Jurkat, Clone E6-1 (cell line): ENCODE data around the gene KCNG3.

Experiments used
- DNase-seq: peaks from one replicate; pipeline ENCODE4 v3.0.0-alpha.2; 2011; ENCODE audit warnings: low read depth, low spot score
- H3K4me3 ChIP-seq: 2 replicates; pipeline ENCODE4 v1.5.1; 2011; ENCODE audit warnings: mild to moderate bottlenecking, low read length, control low read depth, moderate library complexity

The KCNG3 gene

DNA sequence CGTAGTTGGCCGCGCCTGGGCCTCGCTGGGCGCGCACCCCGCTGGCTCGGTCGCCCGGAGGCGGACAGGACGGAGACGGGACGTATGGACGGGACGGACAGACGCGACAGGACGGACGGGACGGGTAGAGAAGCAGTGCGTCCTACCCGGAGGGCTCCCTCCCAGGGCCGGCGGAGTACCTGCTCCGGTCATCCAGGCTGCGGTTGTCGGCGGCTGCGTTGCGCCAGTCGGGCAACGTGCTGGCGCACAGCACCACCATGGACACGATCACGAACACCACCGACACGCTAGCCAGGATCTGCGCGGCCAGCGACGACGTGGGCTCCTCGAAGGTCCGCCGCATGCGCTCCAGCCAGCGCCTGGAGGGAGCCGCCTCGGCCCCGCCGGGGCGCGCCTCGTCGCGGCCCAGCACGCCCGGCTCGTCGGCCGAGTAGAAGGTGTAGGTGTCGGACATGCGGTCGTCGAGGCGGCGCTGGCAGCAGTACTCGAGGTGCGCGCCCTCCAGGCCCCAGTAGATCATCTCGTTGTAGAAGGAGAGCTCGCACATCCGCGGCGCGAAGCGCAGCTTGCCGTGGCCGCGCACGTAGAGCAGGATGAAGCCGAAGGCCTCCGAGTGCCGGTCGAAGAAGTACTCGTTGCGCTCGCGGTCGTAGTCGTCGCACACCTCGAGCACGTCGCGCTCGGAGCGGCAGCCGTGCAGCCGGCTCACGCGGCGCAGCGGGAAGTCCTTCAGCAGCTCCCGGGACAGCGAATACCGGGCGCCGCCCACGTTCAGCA is 903 bp downstream of the KCNG3 start:
- DNase-seq = no peak
- no peak overlapping the region for H3K4me3 ChIP-seq

DNA sequence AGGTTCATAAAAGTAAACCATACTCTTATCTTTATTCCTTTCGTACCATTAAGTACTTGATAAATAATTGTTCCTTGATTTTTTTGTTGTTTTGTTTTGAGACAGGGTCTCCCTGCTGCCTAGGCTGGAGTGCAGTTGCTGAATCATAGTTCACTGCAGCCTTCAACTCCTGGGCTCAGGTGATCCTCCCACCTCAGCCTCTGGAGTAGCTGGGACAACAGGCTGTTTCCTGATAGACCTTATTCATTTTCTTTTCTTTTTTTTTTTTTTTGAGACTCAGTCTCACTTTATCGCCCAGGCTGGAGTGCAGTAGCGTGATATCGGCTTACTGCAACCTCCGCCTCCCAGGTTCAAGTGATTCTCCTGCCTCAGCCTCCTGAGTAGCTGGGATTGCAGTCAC is 5.5 kb downstream of the KCNG3 start:
- no peak overlapping the region for H3K4me3 ChIP-seq
- DNase-seq = no peak

DNA sequence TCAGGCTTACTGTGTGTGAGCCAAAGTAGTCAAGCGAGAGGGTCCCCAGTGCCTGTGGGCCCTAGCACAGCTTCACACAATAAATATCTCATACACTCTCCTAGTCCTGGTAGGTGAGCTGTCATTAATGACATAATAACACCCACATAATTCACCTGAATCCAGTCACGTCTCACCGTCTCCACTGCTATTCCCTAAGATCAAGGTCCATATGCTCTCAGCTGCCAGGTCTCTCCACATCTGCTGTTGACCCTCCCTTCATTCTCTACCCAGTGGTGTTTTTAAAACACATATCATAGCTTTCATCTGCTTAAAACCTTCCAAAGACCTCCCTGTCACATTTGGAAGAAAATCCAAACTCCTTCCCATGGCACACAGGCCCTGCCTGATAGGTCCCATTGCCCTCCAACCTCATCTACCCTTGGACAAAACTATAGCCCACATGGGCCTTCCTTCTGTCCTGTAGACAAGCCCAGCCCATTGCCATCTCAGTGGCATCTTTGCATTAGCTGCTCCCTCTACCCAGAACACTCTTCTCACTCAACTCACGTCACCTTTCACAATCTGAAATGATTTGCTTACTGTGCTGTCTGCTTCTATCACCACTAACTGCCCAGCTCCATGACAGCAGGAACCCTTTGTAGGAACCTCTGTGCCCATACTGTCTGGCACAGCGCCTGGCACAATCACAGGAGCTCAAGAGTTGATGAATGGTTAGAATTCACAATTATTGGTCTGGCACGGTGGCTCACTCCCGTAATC is 7.5 kb downstream of the KCNG3 start:
- H3K4me3 ChIP-seq = no peak overlapping the region
- DNase-seq = no peak

- no peak overlapping the region for H3K4me3 ChIP-seq
- no peak for DNase-seq
Measured at GRCh38 chr2:42480402-42480801, 13.4 kb downstream of the KCNG3 start.

DNA sequence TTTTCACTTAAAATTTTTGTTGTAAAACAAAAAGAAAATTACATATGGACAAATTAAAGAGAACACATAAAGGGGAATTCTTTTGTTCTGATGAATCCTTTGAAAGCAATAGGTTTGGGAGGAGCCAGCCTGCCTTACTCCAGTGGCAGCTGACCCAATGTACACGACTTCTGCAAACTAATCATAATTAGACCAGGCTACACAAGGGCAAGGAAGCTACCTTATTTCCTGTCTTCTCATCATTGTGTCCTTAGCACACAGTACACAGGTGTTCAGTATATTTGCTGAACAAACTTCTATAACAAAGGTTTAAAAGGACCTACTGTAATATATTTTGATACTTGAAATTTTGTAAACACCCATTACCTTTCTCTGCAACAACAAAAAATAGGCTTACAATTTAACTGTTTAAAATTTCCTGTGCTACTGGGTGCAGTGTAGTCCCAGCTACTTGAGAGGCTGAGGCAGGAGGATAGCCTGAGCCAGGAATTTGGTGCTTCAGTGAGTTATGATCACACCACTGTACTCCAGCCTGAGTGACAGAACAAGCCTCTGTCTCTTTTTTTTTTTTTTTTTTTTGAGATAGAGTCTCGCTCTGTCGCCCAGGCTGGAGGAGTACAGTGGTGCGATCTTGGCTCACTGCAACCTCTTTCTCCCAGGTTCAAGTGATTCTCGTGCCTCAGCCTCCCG is 18.9 kb downstream of the KCNG3 start:
- no peak overlapping the region for H3K4me3 ChIP-seq
- DNase-seq = no peak

GRCh38 chr2:42470706-42471105 is 23.1 kb downstream of the KCNG3 start:
- no peak for DNase-seq
- no peak overlapping the region for H3K4me3 ChIP-seq

GRCh38 chr2:42464631-42465030 is 29.2 kb downstream of the KCNG3 start:
- no peak overlapping the region for H3K4me3 ChIP-seq
- DNase-seq = no peak

GRCh38 chr2:42463570-42463969 is 30.2 kb downstream of the KCNG3 start:
- no peak for DNase-seq
- no peak overlapping the region for H3K4me3 ChIP-seq

GRCh38 chr2:42459296-42459695 is 34.5 kb downstream of the KCNG3 start:
- DNase-seq = no peak
- H3K4me3 ChIP-seq = no peak overlapping the region

DNA sequence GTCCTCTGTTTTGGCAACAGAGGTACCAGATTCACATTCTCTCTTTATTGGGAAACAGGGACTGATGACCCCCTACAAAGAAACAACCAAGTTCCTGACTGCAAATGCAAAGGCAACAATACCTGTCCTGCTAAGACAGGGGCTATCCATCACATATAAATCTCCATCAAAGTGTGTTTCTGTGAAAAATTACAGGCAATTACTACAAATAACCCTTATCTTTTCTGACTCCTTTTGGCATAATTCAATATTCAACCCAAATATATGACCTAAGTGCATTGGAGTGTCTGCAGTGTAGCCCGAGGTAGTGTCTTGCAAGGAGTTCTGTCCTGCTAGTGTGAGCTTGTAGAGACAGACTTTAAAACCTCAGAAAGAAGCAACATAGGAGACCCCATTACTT is 35.4 kb downstream of the KCNG3 start:
- DNase-seq = no peak
- no peak overlapping the region for H3K4me3 ChIP-seq

DNA sequence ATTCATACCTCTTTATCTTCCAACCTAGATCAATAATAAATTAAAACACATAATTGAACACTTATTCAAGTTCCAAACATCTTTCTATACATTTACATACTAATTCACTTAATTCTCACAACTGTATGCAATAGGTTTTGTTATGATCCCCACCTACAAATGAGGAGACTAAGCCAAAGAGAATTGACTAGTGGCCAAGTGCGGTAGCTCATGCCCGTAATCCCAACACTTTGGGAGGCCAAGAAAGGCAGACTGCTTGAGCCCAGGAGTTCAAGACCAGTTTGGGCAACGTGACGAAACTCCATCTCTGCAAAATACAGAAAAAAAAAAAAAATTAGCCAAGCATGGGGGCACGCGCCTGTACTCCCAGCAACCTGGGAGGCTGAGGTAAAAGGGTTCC is 36.8 kb downstream of the KCNG3 start:
- H3K4me3 ChIP-seq = no peak overlapping the region
- DNase-seq = no peak

- H3K4me3 ChIP-seq = no peak overlapping the region
- DNase-seq = no peak
Measured at GRCh38 chr2:42456126-42456839, 37.5 kb downstream of the KCNG3 start.

DNA sequence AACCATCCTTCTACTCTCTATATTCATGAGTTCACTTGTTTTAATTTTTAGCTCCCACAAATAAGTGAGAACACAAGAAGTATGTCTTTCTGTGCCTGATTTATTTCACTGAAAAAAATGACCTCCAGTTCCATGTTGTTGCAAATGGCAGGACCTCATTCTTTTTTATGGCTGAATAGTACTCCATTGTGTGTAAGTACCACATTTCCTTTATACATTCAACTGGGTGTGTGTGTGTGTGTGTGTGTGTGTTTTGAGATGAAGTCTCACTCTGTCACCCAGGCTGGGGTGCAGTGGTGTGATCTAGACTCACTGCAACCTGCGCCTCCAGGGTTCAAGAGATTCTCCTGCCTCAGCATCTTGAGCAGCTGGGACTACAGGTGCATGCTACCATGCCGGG is 41.2 kb downstream of the KCNG3 start:
- no peak for DNase-seq
- H3K4me3 ChIP-seq = no peak overlapping the region

GRCh38 chr2:42450136-42450535 is 43.6 kb downstream of the KCNG3 start:
- DNase-seq = no peak
- no peak overlapping the region for H3K4me3 ChIP-seq

- DNase-seq = no peak
Measured at GRCh38 chr2:42449163-42450087, 44.4 kb downstream of the KCNG3 start.

DNA sequence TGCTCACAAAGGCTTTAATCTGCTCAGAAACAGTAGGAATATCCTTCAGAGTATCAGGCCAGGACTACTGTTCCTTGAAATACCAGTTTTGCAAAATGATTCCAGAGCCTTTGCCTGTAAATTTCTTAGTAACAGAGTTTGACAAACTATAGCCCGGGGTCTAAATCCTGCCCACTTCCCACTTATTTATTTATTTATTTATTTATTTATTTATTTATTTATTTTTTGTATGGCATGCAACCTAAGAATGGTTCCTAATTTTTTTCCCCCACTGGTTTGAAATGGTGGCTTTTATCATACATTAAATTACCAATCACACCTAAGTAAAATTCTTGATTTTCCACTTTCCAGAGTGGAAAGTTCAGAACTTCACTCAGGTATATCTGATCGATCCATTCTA is 45.6 kb downstream of the KCNG3 start:
- DNase-seq = no peak
- no peak overlapping the region for H3K4me3 ChIP-seq

More at GRCh38 chr2:42449163-42450087, 44.4 kb downstream of the KCNG3 start:
- no peak overlapping the region for H3K4me3 ChIP-seq

- no peak overlapping the region for H3K4me3 ChIP-seq
- no peak for DNase-seq
Measured at GRCh38 chr2:42446503-42447271, 47.1 kb downstream of the KCNG3 start.
